Measurements from ENCODE around the gene AGTR2.
A peak's percentile ranks its signal among the peaks of the same experiment; 100 is the strongest.
"Not testable (repeated sequence)": the region's sequence is repeated elsewhere in the genome, so short reads cannot be mapped to it uniquely, and the experiment has no call there.

AGTR2 gene, protein sequence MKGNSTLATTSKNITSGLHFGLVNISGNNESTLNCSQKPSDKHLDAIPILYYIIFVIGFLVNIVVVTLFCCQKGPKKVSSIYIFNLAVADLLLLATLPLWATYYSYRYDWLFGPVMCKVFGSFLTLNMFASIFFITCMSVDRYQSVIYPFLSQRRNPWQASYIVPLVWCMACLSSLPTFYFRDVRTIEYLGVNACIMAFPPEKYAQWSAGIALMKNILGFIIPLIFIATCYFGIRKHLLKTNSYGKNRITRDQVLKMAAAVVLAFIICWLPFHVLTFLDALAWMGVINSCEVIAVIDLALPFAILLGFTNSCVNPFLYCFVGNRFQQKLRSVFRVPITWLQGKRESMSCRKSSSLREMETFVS

DNA sequence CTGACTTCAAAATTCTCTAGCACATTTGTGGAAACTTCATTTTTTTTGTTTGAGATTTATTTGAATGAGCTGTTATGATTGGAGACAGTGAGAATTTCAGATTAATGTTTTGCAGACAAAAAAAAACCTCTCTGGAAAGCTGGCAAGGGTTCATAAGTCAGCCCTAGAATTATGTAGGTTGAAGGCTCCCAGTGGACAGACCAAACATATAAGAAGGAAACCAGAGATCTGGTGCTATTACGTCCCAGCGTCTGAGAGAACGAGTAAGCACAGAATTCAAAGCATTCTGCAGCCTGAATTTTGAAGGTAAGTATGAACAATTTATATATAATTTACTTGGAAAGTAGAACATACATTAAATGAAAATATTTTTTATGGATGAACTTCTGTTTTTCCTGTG lies at the start of gene AGTR2:
Gene AGTR2 (plus strand): TSS at position 234 of the 400 bp plus-strand sequence. CDS start 1,537 bp downstream, outside the sequence.
- DNase-seq: no peak

DNA sequence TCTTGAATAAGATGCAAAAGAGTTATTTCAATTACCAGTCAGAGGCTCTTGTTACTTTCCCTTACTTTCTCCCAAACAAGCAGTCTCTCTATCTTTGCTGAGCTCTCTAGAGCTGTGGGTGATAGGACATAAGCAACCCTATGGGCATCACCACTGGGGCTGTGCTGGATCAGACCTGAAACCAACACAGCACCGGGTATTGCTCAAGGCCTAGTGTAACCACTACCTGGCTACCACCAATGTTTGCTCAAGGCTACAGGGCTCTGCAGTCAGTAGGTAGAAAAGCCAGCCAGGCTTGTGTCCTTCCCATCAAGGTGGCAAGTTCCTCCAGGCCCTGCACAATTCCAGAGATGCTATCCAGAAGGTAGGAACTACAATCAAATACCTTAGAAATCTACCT lies 35.3 kb upstream of the AGTR2 start:
- DNase-seq: no peak

DNA sequence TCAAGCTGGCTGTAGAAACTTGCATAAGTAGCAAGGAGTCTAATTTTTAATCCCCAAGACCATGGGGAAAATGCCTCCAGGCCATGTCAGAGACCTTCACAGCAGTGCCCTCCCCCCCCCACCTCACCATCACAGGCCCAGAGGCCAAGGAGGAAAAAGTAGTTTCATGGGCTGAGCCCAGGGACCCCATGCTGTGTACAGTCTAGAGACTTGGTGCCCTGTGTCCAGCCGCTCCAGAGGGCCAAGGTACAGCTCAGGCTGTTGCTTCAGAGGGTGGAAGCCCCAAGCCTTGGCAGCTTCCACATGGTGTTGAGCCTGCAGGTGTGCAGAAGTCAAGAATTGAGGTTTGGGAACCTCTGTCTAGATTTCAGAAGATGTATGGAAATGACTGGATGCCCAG lies 29.3 kb upstream of the AGTR2 start:
- not testable (repeated sequence) for DNase-seq

DNA sequence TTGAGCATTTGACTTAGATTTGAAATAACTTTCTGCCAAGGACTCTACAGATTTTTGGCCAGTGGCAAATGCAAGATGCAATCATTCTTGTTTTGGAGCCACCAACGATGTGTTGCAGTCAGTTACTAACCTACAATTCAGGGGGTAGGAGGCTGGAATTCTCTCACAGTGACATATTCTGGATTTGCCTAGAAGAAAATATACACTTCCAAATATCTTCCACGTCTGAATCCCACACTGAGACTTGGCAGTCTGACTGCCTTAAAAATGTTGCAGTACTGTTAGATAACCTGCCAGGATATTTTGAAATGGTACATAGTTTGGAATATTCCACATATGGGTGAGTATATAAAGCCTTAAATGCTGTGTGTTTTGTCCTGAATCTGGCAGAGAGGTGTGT lies 27.6 kb upstream of the AGTR2 start:
- DNase-seq: no peak

DNA sequence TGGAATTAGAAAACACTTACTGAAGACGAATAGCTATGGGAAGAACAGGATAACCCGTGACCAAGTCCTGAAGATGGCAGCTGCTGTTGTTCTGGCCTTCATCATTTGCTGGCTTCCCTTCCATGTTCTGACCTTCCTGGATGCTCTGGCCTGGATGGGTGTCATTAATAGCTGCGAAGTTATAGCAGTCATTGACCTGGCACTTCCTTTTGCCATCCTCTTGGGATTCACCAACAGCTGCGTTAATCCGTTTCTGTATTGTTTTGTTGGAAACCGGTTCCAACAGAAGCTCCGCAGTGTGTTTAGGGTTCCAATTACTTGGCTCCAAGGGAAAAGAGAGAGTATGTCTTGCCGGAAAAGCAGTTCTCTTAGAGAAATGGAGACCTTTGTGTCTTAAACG lies 2.4 kb downstream of the AGTR2 start:
- peak; percentile 12 for DNase-seq

DNA sequence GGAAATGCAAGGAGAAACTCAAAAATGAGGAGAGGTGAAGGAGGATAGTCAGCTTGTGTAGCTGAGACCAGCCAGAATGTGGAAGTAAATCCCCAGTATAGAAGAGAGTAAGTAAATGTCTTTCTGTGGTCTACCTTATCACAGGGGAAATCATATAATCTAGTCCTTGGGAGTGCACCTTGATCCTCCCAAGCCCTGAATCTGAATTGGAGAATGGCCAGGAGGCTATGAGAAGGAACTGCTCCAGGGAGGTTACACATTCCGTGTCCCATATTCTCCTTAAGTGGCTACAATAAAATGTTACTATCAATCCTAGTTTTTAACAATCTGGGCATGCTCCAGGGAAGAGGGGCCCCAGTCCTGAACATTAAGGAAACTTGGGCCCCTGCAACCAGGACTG lies 10.8 kb downstream of the AGTR2 start:
- no peak for DNase-seq

DNA sequence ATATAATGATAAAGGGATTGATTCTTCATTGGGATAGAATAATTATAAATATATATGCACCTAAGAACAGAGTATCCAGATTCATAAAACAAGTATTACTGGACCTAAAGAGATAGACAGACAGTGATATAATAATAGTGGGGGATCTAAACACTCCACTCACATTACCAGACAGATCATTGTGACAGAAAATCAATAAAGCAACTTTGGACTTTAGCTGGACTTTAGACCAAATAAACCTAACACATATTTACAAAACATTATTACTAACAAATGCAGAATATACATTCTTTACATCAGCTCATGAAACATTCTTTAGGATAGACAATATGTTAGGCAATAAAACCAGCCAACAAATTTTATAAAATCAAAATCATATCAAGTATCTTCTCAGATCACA lies 14.6 kb downstream of the AGTR2 start:
- DNase-seq: no peak

- DNase-seq: no peak
Observed at GRCh38 chrX:116194649-116195048, 24.1 kb downstream of the AGTR2 start.

DNA sequence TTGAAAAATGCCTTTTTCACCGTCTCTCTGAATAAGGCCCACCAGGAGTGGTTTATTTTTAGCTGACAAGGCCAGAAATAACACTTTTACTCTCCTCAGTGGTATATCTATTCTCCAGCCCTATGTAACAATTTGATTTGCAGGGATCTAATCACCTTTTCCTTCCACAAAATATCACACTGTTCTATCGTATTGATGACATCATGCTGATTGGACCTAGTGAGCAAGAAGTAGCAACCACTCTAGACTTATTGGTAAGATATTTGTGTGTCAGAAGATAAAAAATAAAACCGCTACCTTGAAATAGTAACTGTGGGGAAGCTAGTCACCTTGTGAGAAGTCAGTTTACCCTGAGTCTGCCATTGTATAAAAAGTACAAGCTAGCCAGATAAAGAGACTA lies 27.7 kb downstream of the AGTR2 start:
- no peak for DNase-seq

- no peak for DNase-seq
Observed at GRCh38 chrX:116198810-116199209, 28.3 kb downstream of the AGTR2 start.

DNA sequence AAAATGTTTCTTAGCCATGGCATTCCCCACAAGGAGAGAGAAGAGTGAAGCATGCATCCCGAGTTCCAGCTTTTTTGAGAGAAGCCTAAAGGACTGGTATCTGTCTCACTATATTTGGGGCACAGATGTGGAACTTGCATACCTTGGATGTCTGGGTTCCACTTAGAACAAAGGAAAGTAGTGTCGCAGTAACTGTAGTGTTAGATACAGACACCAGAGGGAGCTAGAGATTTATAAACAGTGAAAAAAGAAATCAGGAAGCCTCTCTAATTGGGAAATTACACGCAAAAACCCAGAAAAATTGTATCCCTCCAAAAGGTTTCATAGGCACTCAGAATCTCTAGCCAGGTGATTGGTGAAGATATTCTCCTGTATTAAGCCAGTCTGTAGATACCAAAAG lies 34.4 kb downstream of the AGTR2 start:
- DNase-seq: peak; percentile 52

DNA sequence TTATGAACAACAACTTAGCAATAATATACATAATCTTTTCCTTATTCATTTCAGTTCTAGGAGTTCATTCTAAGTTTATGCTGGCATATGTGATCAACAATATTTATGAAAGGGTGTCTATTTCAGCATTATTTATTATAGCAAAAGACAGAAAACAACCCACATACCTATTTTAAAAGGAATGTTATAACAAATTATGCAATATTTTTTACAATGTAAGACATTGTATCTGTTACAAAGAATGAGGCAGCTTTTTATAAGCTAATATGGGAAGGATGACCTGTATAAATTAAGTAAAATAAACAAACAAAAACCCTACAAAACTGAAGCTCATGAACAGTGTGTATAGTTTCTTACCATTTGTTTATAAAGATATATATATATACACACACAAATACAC lies 42.7 kb downstream of the AGTR2 start:
- no peak for DNase-seq

DNA sequence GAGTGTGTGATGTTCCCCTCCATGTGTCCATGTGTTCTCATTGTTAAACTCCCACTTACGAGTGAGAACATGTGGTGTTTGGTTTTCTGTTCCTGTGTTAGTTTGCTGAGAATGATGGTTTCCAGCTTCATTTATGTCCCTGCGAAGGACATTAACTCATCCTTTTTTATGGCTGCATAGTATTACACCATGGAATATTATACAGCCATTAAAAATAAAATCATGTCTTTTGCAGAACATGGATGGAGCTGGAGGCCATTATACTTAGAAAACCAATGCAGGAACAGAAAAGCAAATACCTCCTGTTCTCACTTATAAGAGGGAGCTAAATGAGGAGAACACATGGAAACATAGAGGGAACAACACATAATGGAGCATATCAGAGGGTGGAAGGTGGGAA lies 46.5 kb downstream of the AGTR2 start:
- not testable (repeated sequence) for DNase-seq

Measured in NCI-H748 treated with DMSO at 0.1 percent for 48 hours (cell line).